Activated CD4-positive, alpha-beta T cell treated with anti-CD3 and anti-CD28 coated beads, Interleukin-2, amount 50 U/mL, for 16 hours (primary cell): ENCODE measurements around the gene RET.

Experiments
- DNase-seq: peaks from one replicate; pipeline ENCODE4 v3.0.0-alpha.2; 2020

RET gene

GRCh38 chr10:43044961-43045621, 31.8 kb upstream of the RET start:
- DNase-seq: no peak

GRCh38 chr10:43045631-43046287, 31.1 kb upstream of the RET start:
- DNase-seq: no peak

- DNase-seq: no peak
Observed at GRCh38 chr10:43046288-43046991, 30.4 kb upstream of the RET start.

- DNase-seq: no peak
Observed at GRCh38 chr10:43047288-43047970, 29.4 kb upstream of the RET start.

GRCh38 chr10:43048301-43049051, 28.4 kb upstream of the RET start:
- no peak for DNase-seq

- DNase-seq: no peak
Observed at GRCh38 chr10:43049081-43049551, 27.8 kb upstream of the RET start.

GRCh38 chr10:43050011-43050410, 26.9 kb upstream of the RET start:
- no peak for DNase-seq

GRCh38 chr10:43053825-43054224, 23.0 kb upstream of the RET start:
- DNase-seq: no peak

GRCh38 chr10:43054593-43054992, 22.3 kb upstream of the RET start:
- DNase-seq: no peak

GRCh38 chr10:43055217-43055616, 21.7 kb upstream of the RET start:
- no peak for DNase-seq

- DNase-seq: no peak
Observed at GRCh38 chr10:43055991-43056567, 20.8 kb upstream of the RET start.

GRCh38 chr10:43056568-43057011, 20.3 kb upstream of the RET start:
- DNase-seq: no peak

GRCh38 chr10:43057231-43057711, 19.6 kb upstream of the RET start:
- DNase-seq: no peak

- no peak for DNase-seq
Observed at GRCh38 chr10:43057831-43058340, 19.0 kb upstream of the RET start.

- no peak for DNase-seq
Observed at GRCh38 chr10:43058716-43059335, 18.0 kb upstream of the RET start.

GRCh38 chr10:43059336-43059720, 17.5 kb upstream of the RET start:
- DNase-seq: no peak

GRCh38 chr10:43059828-43060227, 17.0 kb upstream of the RET start:
- no peak for DNase-seq

- DNase-seq: no peak
Observed at GRCh38 chr10:43060291-43060690, 16.6 kb upstream of the RET start.

- no peak for DNase-seq
Observed at GRCh38 chr10:43061331-43061730, 15.5 kb upstream of the RET start.

- no peak for DNase-seq
Observed at GRCh38 chr10:43061760-43062159, 15.1 kb upstream of the RET start.

GRCh38 chr10:43062402-43063160, 14.3 kb upstream of the RET start:
- no peak for DNase-seq
